SK-N-SH (cell line): Measurements from ENCODE around the gene SLC6A8. TPM values are rescaled to one million over a fixed set of nuclear protein-coding genes. Genes with fewer than 3 reads are reported as not detected.

Source experiments
- CTCF ChIA-PET: fragments of 300-600, 350-600 bp; formaldehyde crosslinking; extraction: SDS; loops from one replicate; lab custom pipeline; 2021; lab: Yijun Ruan, JAX
- POLR2A ChIA-PET: fragments of 350-600 bp; sonication (Branson Sonifier 250); formaldehyde crosslinking; extraction: SDS; loops from one replicate; lab custom pipeline; 2020; ENCODE audit warnings: antibody characterized with exemption, inconsistent platforms; lab: Yijun Ruan, JAX
- DNase-seq: peaks from one replicate; pipeline ENCODE4 v3.0.0; 2012
- H2AFZ ChIP-seq: fragments of 200-600 bp; sonication (generic); 2 replicates; pipeline ENCODE4 v1.8.1; 2016; ENCODE audit warnings: antibody characterized with exemption, mild to moderate bottlenecking, low read depth
- H3F3A ChIP-seq: fragments of 200-600 bp; sonication (generic); replicated peaks from 2 replicates; pipeline ENCODE3; 2016; ENCODE audit warnings: antibody characterized with exemption, mild to moderate bottlenecking; ENCODE audit not compliant: insufficient read depth
- H3K27ac ChIP-seq, 2 experiments: fragments of 200-500 bp in 1 of 2; fragments of 200-600 bp in 1 of 2; sonication (Bioruptor generic) in 1 of 2; sonication (generic), shearing (Covaris generic) in 1 of 2; 2 replicates each; pipeline versions ENCODE4 v1.5.1 to v1.6.1; 2014 to 2016; ENCODE audit warnings: low read depth in 2 of 2, inconsistent platforms in 1 of 2, low read length in 1 of 2, mild to moderate bottlenecking in 1 of 2, mixed read lengths in 1 of 2
- H3K27me3 ChIP-seq: fragments of 200-600 bp; sonication (generic), shearing (Covaris generic); 2 replicates; pipeline ENCODE4 v1.6.1; 2016; ENCODE audit warnings: mixed run types; ENCODE audit not compliant: insufficient read depth
- H3K36me3 ChIP-seq, 2 experiments: fragments of 200-500 bp in 1 of 2; fragments of 200-600 bp in 1 of 2; sonication (Bioruptor generic) in 1 of 2; sonication (generic) in 1 of 2; replicated peaks in 1 of 2; 2 replicates each; pipeline versions ENCODE3 to v1.5.1; 2014 to 2016; ENCODE audit warnings: low read length in 1 of 2, mild to moderate bottlenecking in 1 of 2; ENCODE audit not compliant: insufficient read depth in 2 of 2, control insufficient read depth in 1 of 2
- H3K4me1 ChIP-seq, 2 experiments: fragments of 200-500 bp in 1 of 2; fragments of 200-600 bp in 1 of 2; sonication (Bioruptor generic) in 1 of 2; sonication (generic), shearing (Covaris generic) in 1 of 2; 2 replicates each; pipeline versions ENCODE4 v1.5.1 to v1.6.1; 2014 to 2016; ENCODE audit warnings: low read depth in 1 of 2, low read length in 1 of 2, mixed run types in 1 of 2; ENCODE audit not compliant: insufficient read depth in 2 of 2, control insufficient read depth in 1 of 2
- H3K4me2 ChIP-seq: fragments of 200-600 bp; sonication (generic), shearing (Covaris generic); 2 replicates; pipeline ENCODE4 v1.6.1; 2017; ENCODE audit warnings: mixed run types
- H3K4me3 ChIP-seq, 2 experiments: fragments of 200-500 bp in 1 of 2; fragments of 200-600 bp in 1 of 2; sonication (Bioruptor generic) in 1 of 2; sonication (generic), shearing (Covaris generic) in 1 of 2; 2 replicates each; pipeline versions ENCODE4 v1.5.1 to v1.8.1; 2014 to 2016; ENCODE audit warnings: low read depth in 2 of 2, inconsistent platforms in 1 of 2, low read length in 1 of 2, mild to moderate bottlenecking in 1 of 2, mixed read lengths in 1 of 2, moderate library complexity in 1 of 2
- H3K79me2 ChIP-seq: fragments of 200-600 bp; sonication (generic); 2 replicates; pipeline ENCODE4 v1.8.1; 2017; ENCODE audit warnings: mild to moderate bottlenecking; ENCODE audit not compliant: insufficient read depth
- H3K9ac ChIP-seq: fragments of 200-600 bp; sonication (generic); 2 replicates; pipeline ENCODE4 v1.6.1; 2017; ENCODE audit warnings: mixed run types
- H3K9me2 ChIP-seq: fragments of 200-600 bp; sonication (generic); 2 replicates; pipeline ENCODE4 v1.6.1; 2017; ENCODE audit warnings: mixed run types
- H3K9me3 ChIP-seq: fragments of 200-600 bp; sonication (generic); 2 replicates; pipeline ENCODE4 v1.6.1; 2017; ENCODE audit warnings: mixed run types, mild to moderate bottlenecking, moderate library complexity
- H4K20me1 ChIP-seq: fragments of 200-600 bp; sonication (generic); 2 replicates; pipeline ENCODE4 v1.6.1; 2017; ENCODE audit warnings: mild to moderate bottlenecking, mixed run types; ENCODE audit not compliant: insufficient read depth
- EP300 ChIP-seq, 2 experiments: IDR thresholded peaks; 2 replicates each; pipeline versions ENCODE4 v1.4.0 to v1.6.1; 2012; ENCODE audit warnings: borderline replicate concordance in 1 of 2, low read depth in 1 of 2, low read length in 1 of 2
- EZH2phosphoT487 ChIP-seq: fragments of 200-600 bp; sonication (generic); IDR thresholded peaks from 2 replicates; pipeline ENCODE4 v1.6.1; 2017; ENCODE audit warnings: low read depth, mixed run types, mild to moderate bottlenecking, antibody characterized with exemption, moderate library complexity, borderline replicate concordance
- NRF1 ChIP-seq: IDR thresholded peaks from 2 replicates; pipeline ENCODE4 v1.6.1; 2012; ENCODE audit warnings: low read depth, mild to moderate bottlenecking, low read length
- POLR2AphosphoS5 ChIP-seq: IDR thresholded peaks from 2 replicates; pipeline ENCODE4 v1.6.1; 2012; ENCODE audit warnings: low read depth, low read length
- RCOR1 ChIP-seq: fragments of 150-350 bp; IDR thresholded peaks from 2 replicates; pipeline ENCODE4 v1.6.1; 2017; ENCODE audit warnings: antibody characterized with exemption, low read length
- TCF12 ChIP-seq: IDR thresholded peaks from 2 replicates; pipeline ENCODE4 v1.4.0; 2012
- TEAD4 ChIP-seq: IDR thresholded peaks from 2 replicates; pipeline ENCODE4 v1.4.0; 2012; ENCODE audit warnings: mild to moderate bottlenecking, borderline replicate concordance; ENCODE audit not compliant: insufficient read depth
- YY1 ChIP-seq: IDR thresholded peaks from 2 replicates; pipeline ENCODE4 v1.4.0; 2012; ENCODE audit warnings: low read depth, mild to moderate bottlenecking
- WGBS: methylation state at CpG from one replicate; pipeline ENCODE4 v1.1.6; 2017; ENCODE audit warnings: low lambda C conversion rate; 5-methylcytosine and 5-hydroxymethylcytosine counted together
- polyA plus RNA-seq, 3 experiments: library from polyadenylated mRNA; depleted of rRNA; stranded (reverse); fragments of >200 nt; gene quantifications; 2 replicates each; pipeline ENCODE4 v1.2.3, GENCODE V29; 2012
- TF ChIP-seq, protein P1 (sequence below): fragments of 150-350 bp; IDR thresholded peaks from 2 replicates; pipeline ENCODE4 v1.6.1; 2016; ENCODE audit warnings: mild to moderate bottlenecking, low read depth, low read length
- TF ChIP-seq, protein P2 (sequence below): fragments of 200-600 bp; sonication (generic); IDR thresholded peaks from 2 replicates; pipeline ENCODE4 v1.6.1; 2017; ENCODE audit warnings: antibody characterized with exemption, mild to moderate bottlenecking, moderate library complexity
- TF ChIP-seq, protein P3 (sequence below): fragments of 150-350 bp; IDR thresholded peaks from 2 replicates; pipeline ENCODE4 v1.6.1; 2017; ENCODE audit warnings: antibody characterized with exemption, low read length, low read depth, borderline replicate concordance

SLC6A8 gene
- polyA plus RNA-seq, 1 of the 3 experiments (the other 2 are of a cell fraction) = 30.8 TPM

DNA sequence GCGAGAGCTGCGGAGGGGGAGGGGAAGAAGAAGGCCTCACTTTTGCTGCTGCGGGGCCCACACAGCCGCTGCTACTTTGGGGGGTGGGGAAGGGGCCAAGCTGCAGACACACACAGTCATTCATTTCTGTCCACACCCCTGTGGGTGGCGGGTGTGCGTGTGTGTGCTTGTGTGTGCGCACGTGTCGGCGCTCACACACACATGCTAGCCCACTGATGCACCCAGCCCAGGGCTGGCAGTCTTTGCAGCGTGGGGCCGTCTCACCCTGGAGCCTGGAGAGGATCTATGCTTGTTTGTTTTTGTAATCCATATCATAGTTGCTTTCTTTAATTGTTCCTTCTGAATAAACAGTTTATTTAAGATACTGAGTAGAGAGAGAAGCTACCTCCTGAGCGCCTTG, 36.8 kb upstream of the SLC6A8 start:
- no peak overlapping the region for H3K4me3 ChIP-seq
- TF ChIP-seq EZH2phosphoT487 = no peak
- TF ChIP-seq TEAD4 = no peak
- no peak for TF ChIP-seq TCF12
- no peak for TF ChIP-seq NRF1
- no peak for TF ChIP-seq EP300 (IDR thresholded peaks at IDR 0.05; ENCODE audit: borderline replicate concordance in 1 of 2, low read depth in 1 of 2, low read length in 1 of 2)
- TF ChIP-seq POLR2AphosphoS5 = no peak
- no peak for TF ChIP-seq RCOR1
- TF ChIP-seq, protein P1, sequence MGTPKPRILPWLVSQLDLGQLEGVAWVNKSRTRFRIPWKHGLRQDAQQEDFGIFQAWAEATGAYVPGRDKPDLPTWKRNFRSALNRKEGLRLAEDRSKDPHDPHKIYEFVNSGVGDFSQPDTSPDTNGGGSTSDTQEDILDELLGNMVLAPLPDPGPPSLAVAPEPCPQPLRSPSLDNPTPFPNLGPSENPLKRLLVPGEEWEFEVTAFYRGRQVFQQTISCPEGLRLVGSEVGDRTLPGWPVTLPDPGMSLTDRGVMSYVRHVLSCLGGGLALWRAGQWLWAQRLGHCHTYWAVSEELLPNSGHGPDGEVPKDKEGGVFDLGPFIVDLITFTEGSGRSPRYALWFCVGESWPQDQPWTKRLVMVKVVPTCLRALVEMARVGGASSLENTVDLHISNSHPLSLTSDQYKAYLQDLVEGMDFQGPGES = no peak
- no peak for TF ChIP-seq YY1
- TF ChIP-seq, all 33 proteins: peak for 0
- DNase-seq = no peak
- ChIA-PET POLR2A (no interaction called here), CTCF (interaction anchor here (0.7 to 11.0 kb wide), 6 partner anchors 12 to 96 kb away, joined by 3 to 106 read pairs (median 4); no protein-coding TSS in a partner anchor)
- Histone ChIP-seq H3K36me3 (no peaks in the 10 kb centered on the region), H3K79me2 (no peaks in the 10 kb centered on the region), H4K20me1 (no peaks in the 10 kb centered on the region), H3K27ac (no peak overlapping the region), H3K9me2 (no peaks in the 10 kb centered on the region), H2AFZ (no peak overlapping the region), H3K9ac (no peak overlapping the region), H3K4me1 (peaks cover 0 to 3% of the 10 kb centered on the region in 2 experiments; a peak in 1 of 4 replicates), H3F3A (no peaks in the 10 kb centered on the region), H3K9me3 (no peaks in the 10 kb centered on the region), H3K27me3 (peaks cover 21% of the 10 kb centered on the region), H3K4me2 (no peak overlapping the region)
- WGBS = 29% methylated on average over 7 of the region's 13 CpGs

DNA sequence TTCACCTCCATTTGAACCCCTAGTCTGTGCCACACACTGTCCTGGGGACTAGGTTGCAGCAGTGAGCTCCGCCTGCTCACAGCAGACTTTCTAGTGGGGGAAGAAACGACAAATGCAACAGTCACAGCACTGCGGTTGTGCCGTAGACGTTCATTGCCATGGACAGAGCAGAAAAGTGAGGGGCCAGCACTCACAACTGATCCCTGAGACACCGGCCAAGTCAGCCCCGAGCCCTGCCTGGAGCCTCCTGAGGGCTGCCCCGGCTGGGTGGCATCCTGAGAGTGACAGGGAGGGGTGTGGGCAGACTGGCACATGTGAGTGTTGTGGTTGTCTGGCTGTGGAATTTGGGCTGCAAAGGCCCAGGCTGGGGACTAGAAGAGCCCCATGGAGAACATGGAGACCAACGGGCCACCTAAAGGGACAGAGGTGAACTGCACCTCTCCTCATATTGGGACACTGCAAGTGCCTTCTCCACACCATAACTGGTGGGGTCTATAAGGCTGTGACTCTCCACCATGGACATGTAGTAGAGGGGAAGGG, 36.1 kb upstream of the SLC6A8 start:
- Histone ChIP-seq H3K4me2 (no peak overlapping the region), H3K27ac (no peak overlapping the region), H3K9me3 (no peaks in the 10 kb centered on the region), H3K9ac (no peak overlapping the region), H2AFZ (no peak overlapping the region), H3K36me3 (no peaks in the 10 kb centered on the region), H3K4me1 (peaks cover 0 to 1% of the 10 kb centered on the region in 2 experiments; a peak in 1 of 4 replicates), H3K4me3 (no peak overlapping the region), H4K20me1 (no peaks in the 10 kb centered on the region), H3F3A (no peaks in the 10 kb centered on the region), H3K79me2 (no peaks in the 10 kb centered on the region), H3K27me3 (peaks cover 14% of the 10 kb centered on the region), H3K9me2 (no peaks in the 10 kb centered on the region)
- 46% methylated on average over 6 of the region's 9 CpGs for WGBS
- DNase-seq = peak; percentile 45
- CTCF ChIA-PET = interaction anchor here (0.7 to 11.0 kb wide), 7 partner anchors 8 to 97 kb away, joined by 3 to 106 read pairs (median 5); no protein-coding TSS in a partner anchor
- TF ChIP-seq, protein P2, sequence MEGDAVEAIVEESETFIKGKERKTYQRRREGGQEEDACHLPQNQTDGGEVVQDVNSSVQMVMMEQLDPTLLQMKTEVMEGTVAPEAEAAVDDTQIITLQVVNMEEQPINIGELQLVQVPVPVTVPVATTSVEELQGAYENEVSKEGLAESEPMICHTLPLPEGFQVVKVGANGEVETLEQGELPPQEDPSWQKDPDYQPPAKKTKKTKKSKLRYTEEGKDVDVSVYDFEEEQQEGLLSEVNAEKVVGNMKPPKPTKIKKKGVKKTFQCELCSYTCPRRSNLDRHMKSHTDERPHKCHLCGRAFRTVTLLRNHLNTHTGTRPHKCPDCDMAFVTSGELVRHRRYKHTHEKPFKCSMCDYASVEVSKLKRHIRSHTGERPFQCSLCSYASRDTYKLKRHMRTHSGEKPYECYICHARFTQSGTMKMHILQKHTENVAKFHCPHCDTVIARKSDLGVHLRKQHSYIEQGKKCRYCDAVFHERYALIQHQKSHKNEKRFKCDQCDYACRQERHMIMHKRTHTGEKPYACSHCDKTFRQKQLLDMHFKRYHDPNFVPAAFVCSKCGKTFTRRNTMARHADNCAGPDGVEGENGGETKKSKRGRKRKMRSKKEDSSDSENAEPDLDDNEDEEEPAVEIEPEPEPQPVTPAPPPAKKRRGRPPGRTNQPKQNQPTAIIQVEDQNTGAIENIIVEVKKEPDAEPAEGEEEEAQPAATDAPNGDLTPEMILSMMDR = peak; percentile 31
- TF ChIP-seq, protein P3, sequence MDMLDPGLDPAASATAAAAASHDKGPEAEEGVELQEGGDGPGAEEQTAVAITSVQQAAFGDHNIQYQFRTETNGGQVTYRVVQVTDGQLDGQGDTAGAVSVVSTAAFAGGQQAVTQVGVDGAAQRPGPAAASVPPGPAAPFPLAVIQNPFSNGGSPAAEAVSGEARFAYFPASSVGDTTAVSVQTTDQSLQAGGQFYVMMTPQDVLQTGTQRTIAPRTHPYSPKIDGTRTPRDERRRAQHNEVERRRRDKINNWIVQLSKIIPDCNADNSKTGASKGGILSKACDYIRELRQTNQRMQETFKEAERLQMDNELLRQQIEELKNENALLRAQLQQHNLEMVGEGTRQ = no peak
- POLR2A ChIA-PET = no interaction called here
